ENCODE data around the gene NAA16.
"Not testable (repeated sequence)": the region's sequence is repeated elsewhere in the genome, so short reads cannot be mapped to it uniquely, and the experiment has no call there.

The NAA16 gene

DNA sequence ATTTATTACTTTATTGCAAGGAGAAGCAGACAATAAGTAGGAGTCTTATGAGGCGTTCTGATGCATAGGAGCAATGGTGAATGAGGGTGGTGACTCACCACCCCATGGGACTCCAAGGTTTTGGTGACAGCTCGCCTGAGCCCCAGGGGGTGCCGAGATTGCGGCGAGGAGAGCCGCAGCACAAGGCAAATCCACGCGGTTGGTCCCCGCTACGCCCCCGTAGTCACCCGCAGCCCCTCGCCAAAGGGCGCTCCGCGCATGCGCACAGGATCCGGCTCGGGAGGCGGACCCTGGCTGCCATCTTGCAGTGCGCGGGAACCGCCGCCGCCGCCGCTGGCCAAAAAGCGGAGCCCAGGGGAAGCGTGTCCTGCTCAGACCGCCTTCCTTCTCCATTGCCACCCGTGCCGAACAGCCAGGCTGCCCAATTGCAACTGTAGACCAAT is at the start of gene NAA16:
Gene NAA16, plus strand, starts transcription at position 305 of the 443 bp plus-strand sequence. CDS start 262 bp downstream, outside the sequence.
- peak; percentile 84 for DNase-seq (ENCODE audit: low read depth, low spot score)

DNA sequence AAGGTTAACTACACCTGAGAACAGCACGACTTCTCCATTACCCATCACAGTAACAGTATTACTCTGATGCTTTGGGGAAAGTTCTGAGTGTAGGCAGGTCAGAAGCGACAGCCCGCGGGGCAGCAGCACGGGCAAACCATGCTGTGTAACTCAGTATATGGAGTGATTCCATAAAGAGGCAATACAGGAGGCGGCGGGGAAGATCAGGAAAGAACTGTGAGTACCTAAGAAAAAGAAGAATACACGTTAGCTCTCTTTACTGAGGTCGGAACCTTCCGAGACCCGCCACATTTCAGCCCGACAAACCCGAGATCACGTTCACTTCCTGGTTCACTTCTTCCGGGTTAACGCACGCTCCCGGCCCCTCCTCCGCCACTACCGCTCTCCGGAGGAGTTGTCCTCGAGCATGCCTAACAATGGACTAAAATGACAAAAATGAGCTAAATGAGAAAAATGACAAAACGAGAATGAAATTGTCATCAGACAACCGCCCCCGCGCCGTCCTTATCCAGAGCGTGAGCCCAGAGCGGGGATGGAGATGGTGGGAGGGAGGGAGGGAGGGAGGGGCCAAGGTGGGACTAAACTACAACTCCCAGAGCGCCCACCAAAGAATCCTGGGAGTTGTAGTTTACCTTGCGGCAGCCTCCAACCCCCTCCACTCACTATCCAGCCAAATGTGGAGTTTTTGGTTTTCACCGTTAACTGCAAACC is 47.7 kb upstream of the NAA16 start, which contains the start of gene MTRF1:
Gene MTRF1, minus strand, starts transcription at position 316 of the 711 bp plus-strand sequence. CDS start 2,669 bp downstream, outside the sequence.
- DNase-seq (ENCODE audit: low read depth, low spot score): peak; percentile 70

DNA sequence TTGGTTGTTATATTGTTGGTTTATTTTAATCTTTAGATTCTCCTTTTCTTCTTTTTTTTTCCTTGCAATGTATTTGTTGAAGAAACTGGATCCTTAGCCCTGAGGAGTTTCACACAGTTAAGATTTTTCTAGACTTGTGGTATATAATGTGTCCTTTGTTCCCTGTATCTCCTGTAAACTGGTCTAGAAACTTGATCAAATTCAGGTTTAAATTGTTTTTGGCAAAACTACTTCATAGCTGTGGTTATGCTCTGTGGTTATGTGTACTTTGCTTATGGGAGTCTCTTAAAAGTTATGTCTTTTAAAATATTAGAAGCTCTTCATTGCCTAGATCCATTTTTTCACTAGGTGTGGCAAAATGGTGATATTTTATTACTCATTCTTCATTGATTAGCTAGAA is 44.0 kb upstream of the NAA16 start:
- no peak for DNase-seq (ENCODE audit: low read depth, low spot score)

DNA sequence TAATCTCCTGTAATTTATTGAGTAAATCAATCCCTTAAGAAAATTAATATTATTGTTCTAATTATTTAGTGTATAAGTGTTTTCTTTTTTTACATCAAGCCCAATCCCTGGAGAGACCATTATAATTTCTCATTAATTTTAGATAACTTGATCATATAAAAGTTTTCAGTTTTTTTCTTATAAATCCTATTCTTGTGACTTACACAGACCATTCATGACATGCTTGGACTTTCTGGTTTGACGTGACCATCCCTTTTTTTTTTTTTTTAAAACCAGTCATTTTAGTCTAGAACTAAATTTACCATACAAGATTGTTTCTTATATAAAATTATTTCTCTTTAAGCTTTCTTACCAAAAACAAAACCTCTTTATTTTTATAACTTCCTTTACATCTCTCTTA is 42.3 kb upstream of the NAA16 start:
- no peak for DNase-seq (ENCODE audit: low read depth, low spot score)

DNA sequence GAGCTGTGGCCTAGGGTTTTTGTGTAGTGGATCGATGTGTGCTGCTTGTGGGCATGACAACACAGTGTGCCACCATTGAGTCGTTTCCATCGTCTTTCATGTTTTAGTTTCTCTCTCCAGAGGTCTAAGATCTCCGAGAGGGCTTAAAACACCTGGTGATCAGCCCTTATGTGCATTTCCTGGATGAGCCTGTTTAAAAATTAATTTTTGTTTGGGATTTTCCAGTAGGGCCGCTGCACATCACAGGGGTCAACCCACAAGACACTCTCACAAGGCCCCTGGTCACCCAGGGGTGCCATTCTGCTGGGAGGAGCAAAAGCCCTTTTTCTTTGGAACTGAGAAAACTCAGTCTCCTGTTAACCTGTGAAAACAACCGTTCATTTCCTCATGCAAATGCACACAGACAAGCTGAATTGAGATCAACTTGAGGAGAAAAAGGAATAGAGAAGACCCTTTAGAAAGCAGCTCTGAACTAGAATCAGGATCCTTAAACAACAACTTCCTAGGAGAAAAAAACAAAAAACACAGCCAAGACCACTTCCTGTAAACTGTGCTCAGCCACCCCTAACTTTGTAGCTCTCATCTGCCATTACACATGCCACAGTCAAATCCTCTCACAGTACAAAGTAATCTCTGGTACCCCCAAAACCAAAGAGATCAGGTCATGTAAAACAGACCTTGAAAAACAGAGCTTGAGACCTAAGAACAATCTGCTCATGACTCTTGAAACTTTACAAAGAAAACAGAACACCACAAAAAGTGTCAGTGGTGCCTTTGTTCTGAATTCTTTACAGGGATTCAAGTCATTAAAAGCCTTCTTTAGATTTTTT is 39.4 kb upstream of the NAA16 start:
- DNase-seq (ENCODE audit: low read depth, low spot score): no peak

DNA sequence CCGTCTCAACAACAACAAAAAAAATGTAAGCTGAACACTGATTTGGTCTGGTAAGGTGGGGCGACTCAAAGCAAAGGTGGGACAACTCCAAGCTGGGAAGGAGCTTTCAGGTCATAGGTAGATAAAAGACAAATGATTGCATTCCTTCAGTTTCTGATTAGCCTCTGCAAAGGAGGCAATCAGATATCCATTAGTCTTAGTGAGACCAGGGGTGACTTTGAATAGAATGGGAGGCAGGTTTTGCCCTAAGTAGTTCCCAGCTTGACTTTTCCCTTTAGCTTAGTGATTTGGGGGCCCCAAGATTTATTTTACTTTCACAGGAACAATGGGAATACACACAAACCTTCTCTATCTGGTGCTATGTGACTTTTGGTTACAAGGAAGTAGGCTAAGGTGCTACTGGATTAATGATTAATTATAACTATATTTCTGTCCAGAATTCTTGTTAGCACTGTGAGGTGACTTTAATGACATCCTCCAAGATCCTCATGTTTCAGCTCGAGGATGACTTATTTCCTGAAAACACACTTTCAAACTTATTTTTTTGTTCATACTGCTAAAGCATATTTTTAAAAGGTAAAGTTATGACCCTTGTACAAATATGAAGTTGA is 37.1 kb upstream of the NAA16 start:
- no peak for DNase-seq (ENCODE audit: low read depth, low spot score)

DNA sequence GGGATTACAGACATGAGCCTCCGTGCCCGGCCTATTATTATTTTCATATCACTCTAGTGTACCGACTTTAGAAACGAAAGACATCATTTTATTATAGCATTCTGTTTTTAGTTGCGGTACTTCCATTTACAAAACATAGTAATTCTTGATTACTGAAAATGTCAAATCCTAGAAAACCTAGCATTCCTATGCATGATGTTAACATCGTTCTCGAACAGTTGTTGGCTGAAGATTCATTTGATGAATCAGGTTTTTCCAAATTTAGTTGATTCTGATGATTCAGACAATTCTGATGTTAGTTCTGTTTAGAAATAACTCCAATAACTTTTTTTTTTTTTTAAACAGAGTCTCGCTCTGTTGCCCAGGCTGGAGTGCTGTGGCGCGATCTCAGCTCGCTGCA is 36.2 kb upstream of the NAA16 start:
- no peak for DNase-seq (ENCODE audit: low read depth, low spot score)

DNA sequence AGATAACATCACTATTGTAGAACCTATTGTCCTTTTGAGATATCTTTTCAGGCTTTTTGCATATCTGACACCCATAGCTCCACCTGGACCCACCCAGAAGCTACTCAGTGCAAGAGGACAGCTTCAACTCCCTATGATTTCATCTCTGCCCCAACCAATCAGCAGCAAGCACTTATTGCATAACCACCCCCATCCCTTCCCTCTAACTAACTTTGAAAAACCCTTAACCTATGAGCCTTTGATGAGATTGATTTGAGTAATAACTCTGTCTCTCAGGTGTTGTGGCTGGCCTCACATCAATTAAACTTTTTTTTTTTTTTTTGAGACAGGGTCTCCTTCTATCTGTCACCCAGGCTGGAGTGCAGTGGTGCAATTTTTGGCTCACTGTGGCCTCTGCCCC is 34.2 kb upstream of the NAA16 start:
- no peak for DNase-seq (ENCODE audit: low read depth, low spot score)

DNA sequence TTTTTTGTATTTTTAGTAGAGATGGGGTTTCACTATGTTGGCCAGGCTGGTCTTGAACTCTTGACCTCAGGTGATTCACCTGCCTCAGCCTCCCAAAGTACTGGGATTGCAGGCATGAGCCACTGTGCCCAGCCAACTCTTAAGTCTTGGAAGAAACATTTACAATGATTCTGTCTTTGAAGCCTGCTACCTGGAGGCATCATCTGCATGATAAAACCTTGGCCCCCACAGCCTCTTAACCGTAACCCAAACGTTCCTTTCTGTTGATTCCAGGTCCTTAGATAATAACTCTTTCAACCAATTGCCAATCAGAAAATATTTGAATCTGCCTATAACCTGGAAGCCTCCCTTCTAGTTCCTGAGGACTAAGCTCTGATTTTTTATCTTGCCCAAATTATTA is 31.9 kb upstream of the NAA16 start:
- not testable (repeated sequence) for DNase-seq (ENCODE audit: low read depth, low spot score)

DNA sequence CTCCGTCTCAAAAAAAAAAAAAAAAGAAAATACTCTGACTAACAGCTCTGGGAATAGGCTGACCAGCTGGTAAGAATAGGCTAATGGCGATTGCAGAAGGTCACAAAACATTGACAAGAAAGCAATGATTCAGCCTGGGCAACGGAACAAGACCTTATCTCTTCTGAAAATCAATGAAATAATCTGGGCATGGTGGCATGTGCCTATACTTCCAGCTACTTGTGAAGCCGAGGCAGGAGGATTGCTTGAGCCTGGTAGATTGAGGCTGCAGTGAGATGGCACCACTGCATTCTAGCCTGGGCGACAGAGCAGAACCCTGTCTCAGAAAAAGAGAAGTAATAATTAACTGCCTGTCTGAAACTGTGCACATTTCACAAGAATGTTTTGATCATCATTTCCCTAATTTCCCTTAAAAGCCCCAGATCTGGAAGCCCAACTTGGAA is 28.9 kb upstream of the NAA16 start:
- no peak for DNase-seq (ENCODE audit: low read depth, low spot score)

DNA sequence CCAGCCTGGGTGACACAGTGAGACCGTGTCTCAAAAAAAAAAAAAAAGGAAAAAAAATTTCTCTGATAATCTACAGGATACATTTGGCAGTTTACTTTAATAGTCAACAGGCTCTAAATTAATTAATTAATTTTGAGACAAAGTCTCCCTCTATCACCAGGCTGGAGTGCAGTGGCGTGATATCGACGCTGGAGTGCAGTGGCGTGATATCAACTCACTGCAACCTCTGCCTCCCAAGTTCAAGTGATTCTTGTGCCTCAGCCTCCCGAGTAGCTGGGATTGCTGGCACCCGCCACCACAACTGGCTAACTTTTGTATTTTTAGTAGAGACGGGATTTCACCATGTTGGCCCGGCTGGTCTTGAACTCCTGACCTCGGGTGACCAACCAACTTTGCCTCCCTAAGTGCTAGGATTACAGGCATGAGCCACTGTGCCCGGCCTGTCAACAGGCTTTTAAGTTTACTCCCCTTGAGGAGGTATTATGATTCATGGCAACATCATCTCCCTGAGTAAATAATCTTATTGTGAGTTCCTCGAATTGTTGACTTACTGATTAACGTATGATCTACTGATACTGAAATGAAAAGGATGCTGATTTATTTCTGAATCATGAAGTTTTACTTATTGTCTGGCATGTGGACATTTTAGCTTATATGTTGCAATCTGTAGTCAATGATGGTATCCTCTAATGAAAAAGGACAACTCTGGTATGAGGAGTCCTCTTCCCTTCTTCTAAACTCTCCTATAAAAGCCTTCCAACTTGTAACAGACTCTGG is 26.4 kb upstream of the NAA16 start:
- DNase-seq (ENCODE audit: low read depth, low spot score): no peak

DNA sequence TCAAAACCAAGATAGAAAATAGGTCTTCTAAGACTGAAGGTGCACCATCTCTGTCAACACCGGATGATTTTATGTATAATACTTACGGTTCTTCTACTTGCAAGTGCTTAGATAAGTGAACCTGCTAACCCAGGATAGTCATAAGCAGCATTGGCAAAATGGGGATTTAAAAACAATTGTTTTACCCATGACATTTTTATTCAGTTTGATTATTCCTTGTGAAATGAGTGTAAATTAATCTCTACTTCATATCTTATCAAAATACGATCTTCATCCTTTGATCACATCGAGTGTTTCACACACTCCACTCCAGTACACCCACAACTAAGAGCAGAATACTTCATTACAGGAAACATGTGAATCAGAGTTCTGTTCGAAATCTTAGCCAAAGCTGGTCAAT is 24.7 kb upstream of the NAA16 start:
- DNase-seq (ENCODE audit: low read depth, low spot score): no peak

DNA sequence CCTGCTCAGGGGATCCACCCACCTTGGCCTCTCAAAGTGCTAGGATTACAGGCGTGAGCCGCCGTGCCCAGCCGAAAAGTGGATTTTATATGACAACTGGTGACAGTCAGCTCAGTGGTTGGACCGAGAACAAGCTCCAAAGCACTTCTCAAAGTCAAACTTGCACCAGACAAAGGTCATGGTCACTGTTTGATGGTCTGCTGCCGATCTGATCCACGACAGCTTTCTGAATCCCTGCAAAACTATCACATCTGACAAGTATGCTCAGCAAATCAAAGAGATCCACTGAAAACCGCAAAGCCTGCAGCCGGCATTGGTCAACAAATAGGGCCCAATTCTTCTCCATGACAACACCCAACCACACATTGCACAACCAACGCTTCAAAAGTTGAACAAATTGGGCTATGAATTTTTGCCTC is 21.6 kb upstream of the NAA16 start:
- no peak for DNase-seq (ENCODE audit: low read depth, low spot score)

DNA sequence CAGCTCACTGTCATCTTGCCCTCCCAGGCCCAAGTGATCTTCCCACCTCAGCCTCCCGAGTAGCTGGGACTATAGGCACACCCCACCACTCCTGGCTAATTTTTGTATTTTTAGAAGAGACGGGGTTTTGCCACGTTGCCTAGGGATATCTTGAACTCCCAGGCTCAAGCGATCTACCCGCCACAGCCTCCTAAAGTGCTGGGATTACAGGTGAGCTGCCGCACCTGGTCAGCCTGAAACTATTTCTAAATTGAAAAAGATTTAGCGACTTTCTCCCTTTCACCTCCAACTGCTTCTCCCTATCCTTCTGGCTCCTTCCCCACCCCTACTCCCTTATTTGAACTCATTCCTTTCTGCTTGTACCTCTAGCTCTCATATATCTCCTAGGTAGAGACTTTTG is 19.8 kb upstream of the NAA16 start:
- no peak for DNase-seq (ENCODE audit: low read depth, low spot score)

DNA sequence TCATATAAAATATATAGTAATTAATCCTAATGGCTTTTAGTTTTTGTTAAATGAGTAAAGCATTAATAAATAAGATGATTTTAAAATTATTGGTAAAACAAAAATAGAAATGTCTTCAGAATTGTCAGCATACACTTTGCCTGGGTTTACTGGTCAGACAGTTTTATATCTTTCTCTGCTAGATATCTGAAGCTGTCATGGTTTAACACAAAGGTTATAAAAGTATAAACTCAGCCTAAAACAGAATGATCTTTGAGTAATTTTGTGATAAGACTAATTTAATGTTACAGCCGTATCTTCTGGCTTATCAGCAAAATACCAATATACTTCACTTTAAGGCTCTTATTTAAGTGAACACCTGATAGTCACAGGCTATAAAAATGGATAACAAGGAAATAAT is 17.8 kb upstream of the NAA16 start:
- no peak for DNase-seq (ENCODE audit: low read depth, low spot score)

DNA sequence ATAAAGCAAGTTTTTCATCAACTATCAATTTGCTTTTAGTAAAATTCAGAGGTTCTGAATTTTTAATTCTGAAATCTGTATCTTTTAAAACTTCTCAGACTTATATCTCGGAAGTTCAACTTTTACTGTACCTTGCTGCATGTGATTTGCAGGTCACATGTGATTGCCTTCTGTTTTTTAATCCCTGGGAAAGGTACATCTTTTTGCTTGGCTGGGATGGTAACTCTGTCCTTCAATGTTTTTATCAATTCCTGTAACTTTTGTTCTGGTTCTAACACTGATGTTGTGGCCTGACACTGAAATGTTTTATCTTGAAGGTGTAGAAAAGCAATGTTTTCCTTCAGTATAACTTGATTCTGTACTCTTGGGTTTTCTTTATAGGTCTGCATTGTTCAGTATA is 16.2 kb upstream of the NAA16 start:
- no peak for DNase-seq (ENCODE audit: low read depth, low spot score)

DNA sequence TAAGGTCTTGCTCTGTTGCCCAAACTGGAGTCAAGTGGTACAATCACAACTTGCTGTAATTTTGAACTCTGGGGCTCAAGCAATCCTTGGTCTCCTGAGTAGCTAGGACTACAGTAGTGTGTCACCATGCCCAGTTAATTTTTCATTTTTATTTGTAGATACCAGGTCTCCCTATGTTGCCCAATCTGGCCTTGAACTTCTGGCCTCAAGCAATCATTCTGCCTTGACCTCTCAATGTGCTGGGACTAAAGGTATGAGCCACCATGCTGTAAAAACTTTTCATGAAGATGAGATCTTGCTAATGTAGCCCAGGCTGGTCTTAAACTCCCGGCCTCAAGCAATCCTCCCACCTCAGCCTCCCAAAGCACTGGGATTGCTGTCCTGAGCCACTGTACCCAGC is 15.1 kb upstream of the NAA16 start:
- DNase-seq (ENCODE audit: low read depth, low spot score): no peak

DNA sequence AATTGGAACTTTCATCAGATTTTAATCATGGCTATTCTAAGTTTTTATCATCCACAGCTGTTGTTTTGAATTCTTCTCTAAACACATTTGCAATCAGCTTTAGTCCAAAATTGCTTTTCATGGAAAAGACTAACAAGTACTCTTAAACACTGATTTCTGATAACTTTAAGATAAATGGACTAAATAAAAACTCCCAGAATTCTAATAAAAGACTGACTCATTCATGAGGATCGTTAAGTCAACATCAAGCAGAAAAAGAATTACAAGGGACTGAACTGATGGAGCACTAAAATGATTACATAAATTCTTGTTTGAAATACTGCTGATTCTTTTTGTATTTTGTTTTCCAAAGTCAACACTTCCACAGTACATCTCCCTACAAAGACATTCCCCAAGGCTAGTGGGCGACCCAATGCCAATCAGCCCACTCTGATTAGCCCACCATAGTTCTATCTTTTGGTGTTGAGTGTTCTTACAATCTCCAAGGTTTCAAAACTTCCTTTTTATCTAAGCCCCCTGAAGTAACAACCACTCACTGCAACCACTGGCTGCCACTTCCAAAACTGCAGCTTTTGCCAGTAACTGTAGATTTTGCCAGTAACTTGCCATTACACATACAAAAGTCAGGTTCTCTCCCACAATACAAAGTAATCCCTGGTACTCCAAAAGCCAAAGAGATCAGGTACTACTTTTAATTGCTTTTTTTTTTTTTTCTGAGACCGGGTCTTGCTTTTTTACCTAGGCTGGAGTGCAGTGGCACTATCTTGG is 14.0 kb upstream of the NAA16 start:
- DNase-seq (ENCODE audit: low read depth, low spot score): no peak

DNA sequence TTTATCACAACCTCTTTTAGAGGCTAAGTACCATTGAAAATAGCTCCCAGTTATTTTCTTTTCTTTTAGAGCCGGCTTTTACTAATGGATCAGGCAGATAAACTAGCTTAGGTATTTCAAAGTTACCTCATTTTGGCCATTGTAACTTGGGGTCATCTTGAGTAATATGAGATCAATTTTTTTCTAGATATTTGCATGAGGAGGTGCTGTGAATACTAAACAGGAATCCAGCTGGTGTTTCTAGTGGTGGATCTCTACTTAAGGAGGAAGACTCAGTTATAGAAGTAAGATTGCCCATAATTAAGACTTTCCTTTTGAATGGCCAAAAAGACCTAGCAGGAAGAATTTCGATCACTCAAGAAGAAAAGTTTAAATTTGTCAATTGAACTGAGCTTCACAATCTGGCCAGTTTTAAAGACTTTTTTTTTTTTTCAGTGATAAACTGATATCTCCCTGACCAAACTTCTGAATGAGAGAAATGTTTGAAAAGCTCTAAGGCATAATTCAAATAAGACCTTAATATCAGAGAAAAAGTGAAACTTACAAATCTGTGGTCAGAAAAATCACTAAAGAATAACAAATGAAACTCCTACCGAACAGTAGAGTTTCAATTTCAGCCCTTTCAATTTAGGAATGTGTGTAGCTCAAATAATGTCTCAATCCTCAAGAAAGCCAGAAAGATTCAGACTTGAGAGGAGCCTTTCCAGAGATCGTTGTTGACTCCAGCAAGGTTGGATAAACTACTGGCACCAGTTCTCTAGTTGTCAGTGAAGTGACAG is 11.6 kb upstream of the NAA16 start:
- DNase-seq (ENCODE audit: low read depth, low spot score): no peak

DNA sequence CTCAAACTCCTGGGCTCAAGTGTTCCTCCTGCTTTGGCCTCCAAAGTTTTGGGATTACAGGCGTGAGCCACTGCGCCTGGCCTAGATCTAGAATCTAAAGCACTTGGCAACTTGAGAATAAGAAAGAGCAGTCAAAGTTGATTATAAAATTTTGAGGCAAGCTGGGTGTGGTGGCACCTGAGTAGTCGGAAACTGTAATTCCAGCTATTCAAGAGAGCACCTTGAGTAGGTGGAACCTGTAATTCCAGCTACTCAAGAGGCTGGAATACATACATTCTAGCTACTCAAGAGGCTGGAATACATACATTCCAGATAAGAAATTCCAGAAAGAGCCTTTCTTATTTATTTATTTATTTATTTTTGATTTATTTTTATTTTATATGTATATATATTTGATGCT is 8.3 kb upstream of the NAA16 start:
- no peak for DNase-seq (ENCODE audit: low read depth, low spot score)

All from activated CD4-positive, CD25-positive, alpha-beta regulatory T cell treated with anti-CD3 and anti-CD28 coated beads, Interleukin-2, amount 50 U/mL, for 16 hours (primary cell).